Activated CD4-positive, alpha-beta T cell treated with anti-CD3 and anti-CD28 coated beads, Interleukin-2, amount 50 U/mL, for 4 hours (primary cell): ENCODE measurements around the gene INSYN1.
"Not testable (repeated sequence)": the region's sequence is repeated elsewhere in the genome, so short reads cannot be mapped to it uniquely, and the experiment has no call there.

Experiments
- DNase-seq, 2 experiments: peaks; one replicate each; pipeline ENCODE4 v3.0.0-alpha.2; 2020

The INSYN1 gene

GRCh38 chr15:73753250-73754130 lies at the start of gene INSYN1:
Gene INSYN1, minus strand, starts transcription at chr15:73753351. Its CDS starts 2,221 bp downstream, at chr15:73751130.
- no peak for DNase-seq

GRCh38 chr15:73802431-73803041 lies 49.4 kb upstream of the INSYN1 start:
- DNase-seq, result no peak

GRCh38 chr15:73800662-73801345 lies 47.7 kb upstream of the INSYN1 start:
- DNase-seq, result no peak

GRCh38 chr15:73799466-73799865 lies 46.3 kb upstream of the INSYN1 start:
- DNase-seq, result no peak

GRCh38 chr15:73797366-73798158 lies 44.4 kb upstream of the INSYN1 start:
- DNase-seq, result no peak

- no peak for DNase-seq
These were observed 43.2 kb upstream of the INSYN1 start for GRCh38 chr15:73796331-73796831.

- no peak for DNase-seq
These were observed 41.4 kb upstream of the INSYN1 start for GRCh38 chr15:73794443-73795133.

- not testable (repeated sequence) for DNase-seq
These were observed 39.9 kb upstream of the INSYN1 start for GRCh38 chr15:73792899-73793541.

- no peak for DNase-seq
These were observed 39.3 kb upstream of the INSYN1 start for GRCh38 chr15:73792415-73792814.

- no peak for DNase-seq
These were observed 36.5 kb upstream of the INSYN1 start for GRCh38 chr15:73789521-73790240.

- DNase-seq, result no peak
These were observed 34.5 kb upstream of the INSYN1 start for GRCh38 chr15:73787621-73788020.

- DNase-seq, result no peak
These were observed 33.4 kb upstream of the INSYN1 start for GRCh38 chr15:73786538-73786937.

GRCh38 chr15:73785256-73786014 lies 32.3 kb upstream of the INSYN1 start:
- not testable (repeated sequence) for DNase-seq

- DNase-seq, result no peak
These were observed 31.1 kb upstream of the INSYN1 start for GRCh38 chr15:73784291-73784690.

- DNase-seq, result no peak
These were observed 29.3 kb upstream of the INSYN1 start for GRCh38 chr15:73782344-73782959.

GRCh38 chr15:73781038-73781925 lies 28.1 kb upstream of the INSYN1 start:
- no peak for DNase-seq

- DNase-seq, result no peak
These were observed 26.8 kb upstream of the INSYN1 start for GRCh38 chr15:73779974-73780373.

GRCh38 chr15:73777741-73778140 lies 24.6 kb upstream of the INSYN1 start:
- no peak for DNase-seq
